ENCODE results near the gene STYK1. TPM values are rescaled to one million over a fixed set of nuclear protein-coding genes. Genes with fewer than 3 reads are reported as not detected.

Gene STYK1
- total and polyA plus RNA-seq, 10 of the 15 experiments (the other 5 are each of a cell fraction or from before 2014, with no cell fraction given) = 0.62 to 1.2 (median 0.82) TPM; not detected in 1

DNA sequence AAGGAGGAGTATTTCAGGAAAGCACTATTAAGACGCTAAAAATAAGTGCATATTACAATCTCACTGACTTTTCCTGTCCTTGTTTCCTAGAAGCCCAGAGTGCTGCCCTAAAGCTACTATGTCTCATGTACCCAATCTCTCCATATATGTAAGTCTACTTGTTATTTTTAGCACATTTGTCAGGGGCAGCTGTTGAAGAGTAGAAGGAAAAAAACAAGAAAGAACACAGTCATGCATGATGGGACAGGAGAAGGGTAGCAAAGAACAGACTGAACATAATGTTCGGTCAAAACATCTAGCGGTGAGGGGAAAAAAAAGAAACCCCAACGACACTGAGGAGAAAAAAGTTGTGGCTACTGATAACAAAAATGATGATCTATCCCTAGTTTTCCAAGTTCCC lies 35.0 kb upstream of the STYK1 start:
- SMC1A ChIA-PET (ENCODE audit: uncharacterized antibody, unreplicated experiment) = interaction anchor here (1.0 to 4.7 kb wide), 2 partner anchors 10 to 12 kb away, joined by 3 to 18 read pairs; no protein-coding TSS in a partner anchor
- no peaks in the 10 kb centered on the region for H3K9me3 ChIP-seq (replicated peaks; ENCODE audit: control insufficient read depth, insufficient read depth, low read length)
- no peaks in the 10 kb centered on the region for H3K27me3 ChIP-seq (replicated peaks in 1 of 2; ENCODE audit: control insufficient read depth in 2 of 2, insufficient read depth in 2 of 2, low read length in 1 of 2)
- 35% methylated on average over 4 of the region's 4 CpGs for WGBS (ENCODE audit: insufficient coverage, insufficient replicate concordance, low lambda C conversion rate, missing lambda C conversion rate)
- POLR2A ChIA-PET = interaction anchor here (0.7 kb wide), 1 partner anchor 32 kb away, joined by 3 read pairs; no protein-coding TSS in a partner anchor
- ATAC-seq = no peak
- no peak overlapping the region for H2AFZ ChIP-seq (ENCODE audit: control insufficient read depth, low read depth, low read length)
- no peaks in the 10 kb centered on the region for H3K4me1 ChIP-seq (ENCODE audit: control insufficient read depth, insufficient read depth, low read length)
- H3K27ac ChIP-seq (ENCODE audit: control insufficient read depth, insufficient read depth) = no peak overlapping the region
- intact Hi-C loops (cut with micrococcal nuclease; ENCODE audit: unreplicated experiment) = no loop called here
- no peaks in the 10 kb centered on the region for H4K20me1 ChIP-seq (ENCODE audit: control insufficient read depth, insufficient read depth)
- H3K79me2 ChIP-seq (ENCODE audit: control insufficient read depth, insufficient read depth, low read length) = no peaks in the 10 kb centered on the region
- no peak overlapping the region for H3K4me3 ChIP-seq
- DNase-seq (ENCODE audit: low read depth, low spot score) = no peak
- H3K9ac ChIP-seq (ENCODE audit: control insufficient read depth, insufficient read depth, low read length) = no peak overlapping the region
- RAD21 ChIA-PET (ENCODE audit: unreplicated experiment) = interaction anchor here (1.4 kb wide), 1 partner anchor 41 kb away, joined by 4 read pairs; no protein-coding TSS in a partner anchor
- peaks cover 4 to 44% of the 10 kb centered on the region in 2 experiments for H3K36me3 ChIP-seq (ENCODE audit: control insufficient read depth in 2 of 2, insufficient read depth in 2 of 2, low read length in 1 of 2)
- CTCF ChIA-PET = interaction anchor here (0.9 kb wide), 1 partner anchor 520 kb away, joined by 3 read pairs; no protein-coding TSS in a partner anchor
- in situ Hi-C loops (cut with MboI) = no loop called here
- BruUV-seq (replicated peaks) = no TSS peak
- no peak overlapping the region for H3K4me2 ChIP-seq (ENCODE audit: control insufficient read depth, insufficient read depth)
- FAIRE-seq = no peak
- TF ChIP-seq, protein P1, sequence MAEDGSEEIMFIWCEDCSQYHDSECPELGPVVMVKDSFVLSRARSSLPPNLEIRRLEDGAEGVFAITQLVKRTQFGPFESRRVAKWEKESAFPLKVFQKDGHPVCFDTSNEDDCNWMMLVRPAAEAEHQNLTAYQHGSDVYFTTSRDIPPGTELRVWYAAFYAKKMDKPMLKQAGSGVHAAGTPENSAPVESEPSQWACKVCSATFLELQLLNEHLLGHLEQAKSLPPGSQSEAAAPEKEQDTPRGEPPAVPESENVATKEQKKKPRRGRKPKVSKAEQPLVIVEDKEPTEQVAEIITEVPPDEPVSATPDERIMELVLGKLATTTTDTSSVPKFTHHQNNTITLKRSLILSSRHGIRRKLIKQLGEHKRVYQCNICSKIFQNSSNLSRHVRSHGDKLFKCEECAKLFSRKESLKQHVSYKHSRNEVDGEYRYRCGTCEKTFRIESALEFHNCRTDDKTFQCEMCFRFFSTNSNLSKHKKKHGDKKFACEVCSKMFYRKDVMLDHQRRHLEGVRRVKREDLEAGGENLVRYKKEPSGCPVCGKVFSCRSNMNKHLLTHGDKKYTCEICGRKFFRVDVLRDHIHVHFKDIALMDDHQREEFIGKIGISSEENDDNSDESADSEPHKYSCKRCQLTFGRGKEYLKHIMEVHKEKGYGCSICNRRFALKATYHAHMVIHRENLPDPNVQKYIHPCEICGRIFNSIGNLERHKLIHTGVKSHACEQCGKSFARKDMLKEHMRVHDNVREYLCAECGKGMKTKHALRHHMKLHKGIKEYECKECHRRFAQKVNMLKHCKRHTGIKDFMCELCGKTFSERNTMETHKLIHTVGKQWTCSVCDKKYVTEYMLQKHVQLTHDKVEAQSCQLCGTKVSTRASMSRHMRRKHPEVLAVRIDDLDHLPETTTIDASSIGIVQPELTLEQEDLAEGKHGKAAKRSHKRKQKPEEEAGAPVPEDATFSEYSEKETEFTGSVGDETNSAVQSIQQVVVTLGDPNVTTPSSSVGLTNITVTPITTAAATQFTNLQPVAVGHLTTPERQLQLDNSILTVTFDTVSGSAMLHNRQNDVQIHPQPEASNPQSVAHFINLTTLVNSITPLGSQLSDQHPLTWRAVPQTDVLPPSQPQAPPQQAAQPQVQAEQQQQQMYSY (CRISPR knock-in tag; IDR thresholded peaks at IDR 0.05) = no peak
- TF ChIP-seq SRF (IDR thresholded peaks at IDR 0.05; ENCODE audit: low read depth in 2 of 2, low read length in 2 of 2) (no peak), TAF1 (IDR thresholded peaks at IDR 0.05; ENCODE audit: borderline replicate concordance, low read depth, low read length) (no peak), SPI1 (IDR thresholded peaks at IDR 0.05; ENCODE audit: borderline replicate concordance, insufficient read depth, low read depth, low read length) (no peak), HDAC6 (IDR thresholded peaks at IDR 0.05; ENCODE audit: unreplicated experiment) (no peak), WRNIP1 (IDR thresholded peaks at IDR 0.05; ENCODE audit: borderline replicate concordance, low read depth, low read length) (no peak), KLF5 (IDR thresholded peaks at IDR 0.05; ENCODE audit: partially characterized antibody) (no peak)
- TF ChIP-seq, protein P2, sequence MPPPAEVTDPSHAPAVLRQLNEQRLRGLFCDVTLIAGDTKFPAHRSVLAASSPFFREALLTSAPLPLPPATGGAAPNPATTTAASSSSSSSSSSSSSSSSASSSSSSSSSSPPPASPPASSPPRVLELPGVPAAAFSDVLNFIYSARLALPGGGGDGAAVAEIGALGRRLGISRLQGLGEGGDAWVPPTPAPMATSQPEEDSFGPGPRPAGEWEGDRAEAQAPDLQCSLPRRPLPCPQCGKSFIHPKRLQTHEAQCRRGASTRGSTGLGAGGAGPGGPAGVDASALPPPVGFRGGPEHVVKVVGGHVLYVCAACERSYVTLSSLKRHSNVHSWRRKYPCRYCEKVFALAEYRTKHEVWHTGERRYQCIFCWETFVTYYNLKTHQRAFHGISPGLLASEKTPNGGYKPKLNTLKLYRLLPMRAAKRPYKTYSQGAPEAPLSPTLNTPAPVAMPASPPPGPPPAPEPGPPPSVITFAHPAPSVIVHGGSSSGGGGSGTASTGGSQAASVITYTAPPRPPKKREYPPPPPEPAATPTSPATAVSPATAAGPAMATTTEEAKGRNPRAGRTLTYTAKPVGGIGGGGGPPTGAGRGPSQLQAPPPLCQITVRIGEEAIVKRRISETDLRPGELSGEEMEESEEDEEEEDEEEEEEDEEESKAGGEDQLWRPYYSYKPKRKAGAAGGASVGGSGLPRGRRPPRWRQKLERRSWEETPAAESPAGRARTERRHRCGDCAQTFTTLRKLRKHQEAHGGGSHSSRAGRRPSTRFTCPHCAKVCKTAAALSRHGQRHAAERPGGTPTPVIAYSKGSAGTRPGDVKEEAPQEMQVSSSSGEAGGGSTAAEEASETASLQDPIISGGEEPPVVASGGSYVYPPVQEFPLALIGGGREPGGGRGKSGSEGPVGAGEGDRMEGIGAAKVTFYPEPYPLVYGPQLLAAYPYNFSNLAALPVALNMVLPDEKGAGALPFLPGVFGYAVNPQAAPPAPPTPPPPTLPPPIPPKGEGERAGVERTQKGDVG (CRISPR knock-in tag; IDR thresholded peaks at IDR 0.05) = no peak
- TF ChIP-seq, protein P3, sequence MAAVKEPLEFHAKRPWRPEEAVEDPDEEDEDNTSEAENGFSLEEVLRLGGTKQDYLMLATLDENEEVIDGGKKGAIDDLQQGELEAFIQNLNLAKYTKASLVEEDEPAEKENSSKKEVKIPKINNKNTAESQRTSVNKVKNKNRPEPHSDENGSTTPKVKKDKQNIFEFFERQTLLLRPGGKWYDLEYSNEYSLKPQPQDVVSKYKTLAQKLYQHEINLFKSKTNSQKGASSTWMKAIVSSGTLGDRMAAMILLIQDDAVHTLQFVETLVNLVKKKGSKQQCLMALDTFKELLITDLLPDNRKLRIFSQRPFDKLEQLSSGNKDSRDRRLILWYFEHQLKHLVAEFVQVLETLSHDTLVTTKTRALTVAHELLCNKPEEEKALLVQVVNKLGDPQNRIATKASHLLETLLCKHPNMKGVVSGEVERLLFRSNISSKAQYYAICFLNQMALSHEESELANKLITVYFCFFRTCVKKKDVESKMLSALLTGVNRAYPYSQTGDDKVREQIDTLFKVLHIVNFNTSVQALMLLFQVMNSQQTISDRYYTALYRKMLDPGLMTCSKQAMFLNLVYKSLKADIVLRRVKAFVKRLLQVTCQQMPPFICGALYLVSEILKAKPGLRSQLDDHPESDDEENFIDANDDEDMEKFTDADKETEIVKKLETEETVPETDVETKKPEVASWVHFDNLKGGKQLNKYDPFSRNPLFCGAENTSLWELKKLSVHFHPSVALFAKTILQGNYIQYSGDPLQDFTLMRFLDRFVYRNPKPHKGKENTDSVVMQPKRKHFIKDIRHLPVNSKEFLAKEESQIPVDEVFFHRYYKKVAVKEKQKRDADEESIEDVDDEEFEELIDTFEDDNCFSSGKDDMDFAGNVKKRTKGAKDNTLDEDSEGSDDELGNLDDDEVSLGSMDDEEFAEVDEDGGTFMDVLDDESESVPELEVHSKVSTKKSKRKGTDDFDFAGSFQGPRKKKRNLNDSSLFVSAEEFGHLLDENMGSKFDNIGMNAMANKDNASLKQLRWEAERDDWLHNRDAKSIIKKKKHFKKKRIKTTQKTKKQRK (IDR thresholded peaks at IDR 0.05; ENCODE audit: low read depth, low read length) = no peak
- TF ChIP-seq, protein P4, sequence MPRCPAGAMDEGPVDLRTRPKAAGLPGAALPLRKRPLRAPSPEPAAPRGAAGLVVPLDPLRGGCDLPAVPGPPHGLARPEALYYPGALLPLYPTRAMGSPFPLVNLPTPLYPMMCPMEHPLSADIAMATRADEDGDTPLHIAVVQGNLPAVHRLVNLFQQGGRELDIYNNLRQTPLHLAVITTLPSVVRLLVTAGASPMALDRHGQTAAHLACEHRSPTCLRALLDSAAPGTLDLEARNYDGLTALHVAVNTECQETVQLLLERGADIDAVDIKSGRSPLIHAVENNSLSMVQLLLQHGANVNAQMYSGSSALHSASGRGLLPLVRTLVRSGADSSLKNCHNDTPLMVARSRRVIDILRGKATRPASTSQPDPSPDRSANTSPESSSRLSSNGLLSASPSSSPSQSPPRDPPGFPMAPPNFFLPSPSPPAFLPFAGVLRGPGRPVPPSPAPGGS (IDR thresholded peaks at IDR 0.05; ENCODE audit: borderline replicate concordance, insufficient read depth, low read depth, low read length, poor library complexity, severe bottlenecking) = no peak

All from GM12878 (cell line).